Mononuclear cell (primary cell): Measurements from ENCODE around the gene RPS2. TPM values are rescaled to one million over a fixed set of nuclear protein-coding genes. Genes with fewer than 3 reads are reported as not detected.

Source experiments
- H3K27me3 ChIP-seq: 2 replicates; pipeline ENCODE4 v1.6.0; 2011; ENCODE audit warnings: low read length, control low read depth; ENCODE audit not compliant: insufficient read depth
- H3K4me1 ChIP-seq: 2 replicates; pipeline ENCODE4 v1.5.1; 2011; ENCODE audit warnings: mild to moderate bottlenecking, low read length, control low read depth; ENCODE audit not compliant: insufficient read depth
- H3K4me3 ChIP-seq: 2 replicates; pipeline ENCODE4 v1.5.1; 2011; ENCODE audit warnings: mild to moderate bottlenecking, low read length, moderate library complexity
- H3K9me3 ChIP-seq: 2 replicates; pipeline ENCODE4 v1.5.1; 2011; ENCODE audit warnings: low read depth, mild to moderate bottlenecking, control low read depth, low read length
- total RNA-seq: library from RNA; depleted of rRNA; stranded (reverse); fragments of >200 nt; gene quantifications from one replicate; pipeline ENCODE4 v1.2.3, GENCODE V29; 2012

The RPS2 gene
- total RNA-seq, 1 donor, result 2,256 TPM

GRCh38 chr16:1917665-1918350 is 46.8 kb downstream of the RPS2 start:
- H3K9me3 ChIP-seq, result no peaks in the 10 kb centered on the region
- no peak overlapping the region for H3K4me3 ChIP-seq
- no peaks in the 10 kb centered on the region for H3K4me1 ChIP-seq
- H3K27me3 ChIP-seq, result peaks cover 48% of the 10 kb centered on the region

GRCh38 chr16:1917056-1917664 is 47.5 kb downstream of the RPS2 start:
- Histone ChIP-seq H3K9me3 (no peaks in the 10 kb centered on the region), H3K4me1 (no peaks in the 10 kb centered on the region), H3K27me3 (peaks cover 42% of the 10 kb centered on the region), H3K4me3 (no peak overlapping the region)

- H3K9me3 ChIP-seq, result no peaks in the 10 kb centered on the region
- H3K4me1 ChIP-seq, result no peaks in the 10 kb centered on the region
- H3K27me3 ChIP-seq, result peaks cover 39% of the 10 kb centered on the region
- no peak overlapping the region for H3K4me3 ChIP-seq
Observed at GRCh38 chr16:1916640-1916990, 48.0 kb downstream of the RPS2 start.

- no peak overlapping the region for H3K4me3 ChIP-seq
- peaks cover 34% of the 10 kb centered on the region for H3K27me3 ChIP-seq
- H3K4me1 ChIP-seq, result no peaks in the 10 kb centered on the region
- no peaks in the 10 kb centered on the region for H3K9me3 ChIP-seq
Observed at GRCh38 chr16:1915732-1916639, 48.6 kb downstream of the RPS2 start.

- H3K4me1 ChIP-seq, result no peaks in the 10 kb centered on the region
- H3K9me3 ChIP-seq, result no peaks in the 10 kb centered on the region
- H3K4me3 ChIP-seq, result no peak overlapping the region
- peaks cover 25% of the 10 kb centered on the region for H3K27me3 ChIP-seq
Observed at GRCh38 chr16:1914988-1915387, 49.6 kb downstream of the RPS2 start.

GRCh38 chr16:1914084-1914608 is 50.5 kb downstream of the RPS2 start:
- peaks cover 17% of the 10 kb centered on the region for H3K27me3 ChIP-seq

GRCh38 chr16:1913327-1914083 is 51.1 kb downstream of the RPS2 start:
- H3K27me3 ChIP-seq, result peaks cover 12% of the 10 kb centered on the region
- H3K4me1 ChIP-seq, result no peaks in the 10 kb centered on the region
- no peak overlapping the region for H3K4me3 ChIP-seq
- H3K9me3 ChIP-seq, result no peaks in the 10 kb centered on the region

More at GRCh38 chr16:1914084-1914608, 50.5 kb downstream of the RPS2 start:
- H3K4me1 ChIP-seq, result no peaks in the 10 kb centered on the region
- H3K4me3 ChIP-seq, result no peak overlapping the region
- no peaks in the 10 kb centered on the region for H3K9me3 ChIP-seq

- H3K4me3 ChIP-seq, result no peak overlapping the region
- peaks cover 7% of the 10 kb centered on the region for H3K27me3 ChIP-seq
- H3K9me3 ChIP-seq, result no peaks in the 10 kb centered on the region
- H3K4me1 ChIP-seq, result no peaks in the 10 kb centered on the region
Observed at GRCh38 chr16:1912215-1912543, 52.4 kb downstream of the RPS2 start.

Other genes starting within 250 kb of the RPS2 start
- 17.6 TPM for gene NME3, start 193.3 kb downstream of the RPS2 start, total RNA-seq
- 13.3 TPM for gene EME2, start 192.0 kb downstream of the RPS2 start, total RNA-seq
- gene MRPS34, start 191.7 kb downstream of the RPS2 start, total RNA-seq, result 17.1 TPM
- 40.0 TPM for gene SPSB3, start 182.3 kb downstream of the RPS2 start, total RNA-seq
- gene NUBP2, start 181.9 kb downstream of the RPS2 start, total RNA-seq, result 26.2 TPM
- 0.63 TPM for gene IGFALS, start 171.1 kb downstream of the RPS2 start, total RNA-seq
- 14.3 TPM for gene HAGH, start 138.0 kb downstream of the RPS2 start, total RNA-seq
- gene FAHD1, start 137.6 kb downstream of the RPS2 start, total RNA-seq, result 7.0 TPM
- not detected for gene MEIOB, start 92.7 kb downstream of the RPS2 start, total RNA-seq
- gene HS3ST6, start 46.4 kb downstream of the RPS2 start, total RNA-seq, result not detected
- gene MSRB1, start 21.6 kb downstream of the RPS2 start, total RNA-seq, result 5.8 TPM
- not detected for gene RPL3L, start 10.1 kb downstream of the RPS2 start, total RNA-seq
- gene NDUFB10, start 5.3 kb downstream of the RPS2 start, total RNA-seq, result 57.1 TPM
- not detected for gene RNF151, start 2.0 kb upstream of the RPS2 start, total RNA-seq
- gene TBL3, start 7.2 kb upstream of the RPS2 start, total RNA-seq, result 6.4 TPM
- gene NOXO1, start 16.6 kb upstream of the RPS2 start, total RNA-seq, result not detected
- 9.0 TPM for gene GFER, start 19.4 kb upstream of the RPS2 start, total RNA-seq
- gene SYNGR3, start 25.1 kb upstream of the RPS2 start, total RNA-seq, result 2.9 TPM
- gene ZNF598, start 45.0 kb upstream of the RPS2 start, total RNA-seq, result 18.6 TPM
- not detected for gene NPW, start 55.0 kb upstream of the RPS2 start, total RNA-seq
- gene NHERF2, start 62.1 kb upstream of the RPS2 start, total RNA-seq, result 0.84 TPM
- 3.1 TPM for gene NTHL1, start 83.0 kb upstream of the RPS2 start, total RNA-seq
- 28.3 TPM for gene TSC2, start 83.2 kb upstream of the RPS2 start, total RNA-seq
- 49.6 TPM for gene PKD1, start 171.1 kb upstream of the RPS2 start, total RNA-seq
- not detected for gene RAB26, start 183.8 kb upstream of the RPS2 start, total RNA-seq
- gene TRAF7, start 191.0 kb upstream of the RPS2 start, total RNA-seq, result 17.9 TPM
- not detected for gene CASKIN1, start 231.8 kb upstream of the RPS2 start, total RNA-seq
- 11.0 TPM for gene MLST8, start 240.6 kb upstream of the RPS2 start, total RNA-seq
- gene BRICD5, start 246.0 kb upstream of the RPS2 start, total RNA-seq, result 0.84 TPM